NCI-H510A (cell line): ENCODE results near the gene KIF5C.
A peak's percentile ranks its signal among the peaks of the same experiment; 100 is the strongest.

Experiments used
- DNase-seq: peaks from one replicate; lab custom pipeline; 2025; lab: John Stamatoyannopoulos, UW

KIF5C gene

DNA sequence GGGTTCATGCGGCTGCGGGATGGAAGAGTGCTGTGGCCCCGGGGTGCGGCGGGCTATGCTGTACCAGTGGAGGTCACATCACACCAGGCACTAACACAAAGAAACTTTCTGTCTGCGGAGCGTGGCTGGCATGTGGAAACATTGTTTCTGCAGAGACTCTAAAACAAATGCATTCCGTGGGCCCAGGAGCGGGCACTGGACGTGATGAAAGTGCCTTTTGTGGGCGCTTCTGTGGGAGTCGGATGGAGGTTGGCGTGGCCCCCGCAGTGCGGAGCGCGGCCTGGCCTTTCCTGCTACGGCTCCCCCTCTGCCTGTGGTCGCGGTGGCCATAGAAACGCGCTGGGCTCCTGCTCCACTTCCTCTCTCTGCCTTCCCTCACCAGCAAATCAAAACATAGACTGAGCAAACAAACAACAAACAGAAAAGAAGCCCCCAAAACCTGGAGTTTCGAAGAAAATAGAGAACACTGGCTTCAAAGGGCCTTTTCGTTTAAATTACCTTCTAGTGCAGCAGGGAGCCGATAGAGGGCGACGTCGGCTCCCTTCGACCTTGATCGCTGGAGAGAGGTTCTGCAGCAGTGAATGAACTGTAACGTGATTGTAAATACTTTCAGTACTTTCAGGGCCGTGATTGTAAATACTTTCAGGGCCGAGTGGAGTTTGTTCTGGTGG, 51.4 kb downstream of the KIF5C start:
- DNase-seq: no peak

- DNase-seq: no peak
Observed at GRCh38 chr2:148926981-148927401, 52.0 kb downstream of the KIF5C start.

DNA sequence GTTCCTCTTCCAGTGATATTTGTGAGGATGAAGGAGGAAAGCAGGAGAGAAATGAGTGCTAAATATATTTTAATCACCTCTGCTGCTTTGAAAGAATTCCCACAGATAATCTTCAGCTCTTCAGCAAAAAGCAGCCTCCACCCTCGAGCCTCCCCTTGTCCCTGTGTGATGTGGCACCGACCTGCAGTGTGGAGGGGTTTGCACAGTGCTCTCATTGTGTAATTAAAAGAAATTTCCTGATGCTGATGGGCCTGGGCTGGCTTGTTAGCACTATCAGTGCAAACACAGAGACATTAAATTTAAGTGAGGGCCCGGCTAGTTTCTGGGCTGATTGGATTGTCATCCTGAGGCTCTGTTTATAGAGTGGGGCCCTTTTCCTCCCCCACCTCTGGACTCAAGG, 53.4 kb downstream of the KIF5C start:
- no peak for DNase-seq

DNA sequence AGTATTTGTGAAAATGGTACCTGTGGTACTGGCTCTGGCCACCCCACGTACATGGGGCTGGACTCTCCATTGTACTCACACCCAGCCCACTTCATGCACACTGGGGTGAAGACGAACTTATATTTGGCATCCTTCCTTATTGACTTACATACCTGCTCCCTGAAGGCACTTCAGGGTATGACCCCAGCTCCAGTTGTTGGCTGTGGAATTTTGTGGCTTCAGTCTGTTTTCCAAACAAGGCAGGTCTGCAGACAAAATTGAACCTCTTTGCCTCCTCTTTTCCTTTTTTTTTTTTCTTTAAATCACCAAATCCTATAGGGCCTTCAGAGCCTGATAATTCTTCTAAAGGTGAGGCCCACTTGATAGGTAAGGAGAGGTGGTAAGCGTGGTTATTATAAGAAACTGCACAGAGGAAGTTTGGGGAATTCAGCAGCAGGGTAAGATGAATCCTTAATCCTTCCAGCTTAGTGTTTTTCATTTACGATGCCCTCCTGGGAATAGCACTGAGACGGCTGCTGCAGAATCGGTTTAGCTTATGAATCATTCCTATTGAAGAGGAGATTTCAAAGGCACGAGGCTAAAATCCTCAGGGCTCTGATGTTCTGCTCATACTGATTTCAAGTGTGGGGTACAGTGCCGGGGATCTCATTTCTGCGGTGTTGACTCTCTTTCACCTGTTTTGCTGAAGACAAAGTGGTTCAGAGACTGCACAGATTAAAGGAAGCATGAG, 55.2 kb downstream of the KIF5C start:
- DNase-seq: no peak

GRCh38 chr2:148932536-148932935, 57.5 kb downstream of the KIF5C start:
- DNase-seq: no peak

- no peak for DNase-seq
Observed at GRCh38 chr2:148933456-148933855, 58.4 kb downstream of the KIF5C start.

- DNase-seq: no peak
Observed at GRCh38 chr2:148935791-148936190, 60.8 kb downstream of the KIF5C start.

- no peak for DNase-seq
Observed at GRCh38 chr2:148936857-148937450, 61.9 kb downstream of the KIF5C start.

DNA sequence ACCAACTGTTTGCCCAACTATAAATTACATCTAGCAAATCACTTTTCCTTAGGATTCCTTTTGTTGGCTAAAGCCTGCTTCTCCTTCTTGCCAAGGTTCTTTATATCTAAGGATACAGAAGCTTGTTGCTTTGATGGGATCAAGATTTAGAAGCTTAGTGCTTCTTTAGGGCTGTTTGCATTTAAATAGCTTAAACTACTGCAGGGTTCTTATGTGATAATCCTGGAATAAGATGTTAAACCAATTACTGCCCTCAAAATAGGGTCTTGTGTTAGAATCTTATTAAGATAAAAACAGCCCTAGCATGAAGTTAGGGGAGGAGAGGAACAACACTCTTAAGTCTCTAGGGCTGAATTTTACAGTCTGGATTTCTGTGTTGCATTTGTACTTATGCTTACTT, 64.2 kb downstream of the KIF5C start:
- no peak for DNase-seq

DNA sequence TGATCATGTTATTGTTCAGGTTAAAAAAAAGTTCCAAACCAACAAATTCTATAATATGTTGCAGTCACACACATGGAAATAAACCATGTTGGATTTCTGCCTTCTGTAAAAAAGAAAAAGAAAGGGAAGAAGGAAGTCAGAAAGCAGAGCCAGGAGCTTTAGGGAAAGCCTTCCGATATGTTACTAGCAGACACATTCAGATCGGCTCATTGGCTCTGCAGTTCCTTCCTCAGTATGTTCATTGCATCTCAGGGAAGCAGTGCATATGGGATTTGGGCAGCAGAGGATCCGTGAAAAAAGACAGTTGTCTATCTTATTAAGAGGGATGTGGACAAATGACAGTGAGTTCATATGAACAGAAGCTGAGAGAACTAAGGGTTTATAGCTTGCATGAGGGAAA, 68.1 kb downstream of the KIF5C start:
- DNase-seq: no peak

GRCh38 chr2:148944536-148944935, 69.5 kb downstream of the KIF5C start:
- no peak for DNase-seq

DNA sequence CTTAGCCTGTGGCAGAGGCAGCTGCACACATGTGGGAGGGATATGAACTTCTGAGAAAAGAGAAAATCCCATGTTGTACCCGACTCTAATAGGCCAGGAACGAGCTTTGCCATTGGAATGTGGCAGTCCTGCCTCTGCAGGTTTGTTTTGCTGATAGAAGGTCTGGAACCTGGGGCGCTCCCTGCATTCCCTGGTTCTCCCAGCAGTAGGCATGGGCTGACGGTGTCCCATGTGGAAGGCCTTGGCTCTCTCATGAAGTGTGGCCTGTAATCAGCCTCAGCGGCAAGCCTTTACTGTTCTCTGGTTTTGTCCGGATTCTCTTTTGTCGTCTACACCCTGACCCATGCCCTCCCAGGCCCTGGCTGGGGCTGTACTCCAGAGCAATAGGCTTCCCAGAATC, 72.3 kb downstream of the KIF5C start:
- no peak for DNase-seq

DNA sequence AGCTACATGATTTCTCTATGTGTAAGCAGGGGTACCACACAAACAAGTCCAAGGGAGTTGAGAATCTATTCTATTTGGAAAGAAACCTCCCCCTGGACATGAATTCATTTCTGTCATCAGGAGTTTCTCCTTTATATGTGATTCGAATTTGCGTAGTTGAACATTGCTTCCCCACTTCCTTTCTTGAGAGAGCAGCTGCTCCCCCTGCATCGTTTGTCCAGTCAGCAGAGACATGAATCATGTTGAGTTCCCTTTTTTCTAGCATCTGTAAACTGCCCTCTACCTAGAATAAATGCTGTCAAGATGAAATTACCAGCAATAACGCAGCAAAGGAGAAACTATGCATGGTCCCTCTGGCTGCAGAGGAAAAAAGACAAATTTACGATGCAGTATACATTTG, 73.8 kb downstream of the KIF5C start:
- DNase-seq: no peak

GRCh38 chr2:148949348-148949747, 74.3 kb downstream of the KIF5C start:
- DNase-seq: no peak

GRCh38 chr2:148952621-148953020, 77.6 kb downstream of the KIF5C start:
- no peak for DNase-seq

- no peak for DNase-seq
Observed at GRCh38 chr2:148953426-148953825, 78.4 kb downstream of the KIF5C start.

DNA sequence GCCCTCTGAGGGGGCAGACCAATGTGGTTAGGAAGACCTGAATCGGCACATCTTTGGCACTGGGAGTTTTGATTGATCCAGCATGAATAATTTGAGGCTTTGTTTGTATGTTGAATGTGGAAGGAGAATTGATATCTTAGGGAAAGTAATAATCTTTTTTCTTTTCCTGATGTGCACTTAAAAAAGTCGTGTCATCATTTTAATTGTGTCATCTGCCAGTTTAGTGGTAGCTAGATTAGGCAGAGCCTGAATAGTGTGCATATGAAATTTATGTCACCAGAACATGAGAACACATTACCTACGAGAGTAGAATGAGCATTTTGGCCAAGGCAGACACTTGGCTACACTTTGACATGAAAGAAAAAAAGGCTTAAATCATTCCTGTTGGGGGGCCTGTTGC, 79.5 kb downstream of the KIF5C start:
- no peak for DNase-seq

DNA sequence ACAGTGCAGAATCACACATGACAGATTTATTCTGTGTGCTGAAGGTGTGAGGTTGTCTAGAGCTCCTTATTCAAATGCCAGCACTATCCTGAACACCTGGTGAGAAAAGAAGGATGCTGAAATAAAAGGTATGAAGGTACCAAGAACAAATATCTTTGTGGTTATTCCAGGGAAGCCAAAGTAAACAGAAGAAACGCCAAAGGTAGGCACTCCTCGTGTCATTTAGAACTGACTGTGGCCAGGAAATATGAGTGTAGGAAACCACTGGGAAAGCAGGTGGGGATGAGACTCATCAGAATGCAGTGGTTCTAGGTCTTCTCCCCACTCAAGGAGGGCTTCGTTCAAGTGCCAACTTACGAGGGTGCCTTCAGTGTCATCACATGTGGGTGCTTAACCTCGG, 80.8 kb downstream of the KIF5C start:
- DNase-seq: no peak

GRCh38 chr2:148957023-148957422, 82.0 kb downstream of the KIF5C start:
- DNase-seq: no peak

DNA sequence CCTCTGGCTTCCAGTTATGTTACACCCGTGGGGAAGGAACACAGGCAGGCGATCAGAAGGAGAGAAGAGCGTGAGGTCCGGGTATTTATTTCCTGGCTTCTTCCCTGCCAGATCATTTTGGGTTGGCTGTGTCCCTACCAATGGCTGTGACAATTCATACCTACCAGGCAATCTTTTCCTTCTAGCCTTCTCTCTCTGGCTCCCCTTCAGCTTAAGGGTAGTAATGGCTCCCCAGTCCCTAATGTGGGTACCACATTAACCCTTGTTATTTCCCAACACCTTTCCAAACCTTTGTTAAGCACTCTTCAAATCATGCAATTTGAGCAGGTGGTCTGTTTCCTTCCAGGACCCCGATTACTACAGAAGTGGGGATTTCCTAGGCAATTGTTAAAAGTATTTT, 84.7 kb downstream of the KIF5C start:
- DNase-seq: no peak

DNA sequence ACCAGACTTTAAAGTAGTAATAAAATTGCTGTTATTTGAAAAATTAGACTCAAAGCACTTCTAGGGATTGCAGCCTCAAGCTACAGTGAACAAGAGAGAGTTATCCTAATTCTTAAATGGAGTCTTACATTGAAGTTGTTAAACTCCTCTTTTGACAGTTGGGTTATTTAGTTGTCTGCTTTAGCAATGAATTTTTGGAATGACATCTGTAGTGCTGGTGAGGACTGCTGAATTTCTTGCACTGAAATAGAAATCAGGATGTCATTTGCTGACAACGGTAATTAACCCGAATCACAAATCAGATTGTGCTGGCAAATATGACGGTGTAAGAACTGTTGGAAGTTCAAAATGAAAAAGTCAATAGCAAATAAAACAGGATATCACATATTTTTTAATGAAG, 85.5 kb downstream of the KIF5C start:
- no peak for DNase-seq

DNA sequence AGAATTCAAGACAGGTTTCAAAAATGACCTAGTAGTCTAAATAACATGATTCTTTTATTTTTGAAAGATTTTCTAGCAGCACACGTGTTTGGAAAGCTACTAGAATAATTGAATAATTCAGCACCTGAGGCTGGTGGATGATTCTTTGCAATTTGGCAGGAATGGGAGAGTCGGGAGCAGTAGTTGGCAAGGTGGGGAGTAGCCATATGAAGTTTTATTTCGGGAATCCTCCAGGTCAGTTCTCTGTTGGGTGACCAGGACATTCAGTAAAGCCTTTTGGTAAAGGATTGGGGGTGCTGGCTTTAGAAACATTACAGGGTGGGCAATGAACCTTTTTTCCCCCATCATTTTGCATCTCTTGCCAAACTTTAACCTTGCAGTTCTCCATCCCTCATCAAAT, 88.4 kb downstream of the KIF5C start:
- no peak for DNase-seq

DNA sequence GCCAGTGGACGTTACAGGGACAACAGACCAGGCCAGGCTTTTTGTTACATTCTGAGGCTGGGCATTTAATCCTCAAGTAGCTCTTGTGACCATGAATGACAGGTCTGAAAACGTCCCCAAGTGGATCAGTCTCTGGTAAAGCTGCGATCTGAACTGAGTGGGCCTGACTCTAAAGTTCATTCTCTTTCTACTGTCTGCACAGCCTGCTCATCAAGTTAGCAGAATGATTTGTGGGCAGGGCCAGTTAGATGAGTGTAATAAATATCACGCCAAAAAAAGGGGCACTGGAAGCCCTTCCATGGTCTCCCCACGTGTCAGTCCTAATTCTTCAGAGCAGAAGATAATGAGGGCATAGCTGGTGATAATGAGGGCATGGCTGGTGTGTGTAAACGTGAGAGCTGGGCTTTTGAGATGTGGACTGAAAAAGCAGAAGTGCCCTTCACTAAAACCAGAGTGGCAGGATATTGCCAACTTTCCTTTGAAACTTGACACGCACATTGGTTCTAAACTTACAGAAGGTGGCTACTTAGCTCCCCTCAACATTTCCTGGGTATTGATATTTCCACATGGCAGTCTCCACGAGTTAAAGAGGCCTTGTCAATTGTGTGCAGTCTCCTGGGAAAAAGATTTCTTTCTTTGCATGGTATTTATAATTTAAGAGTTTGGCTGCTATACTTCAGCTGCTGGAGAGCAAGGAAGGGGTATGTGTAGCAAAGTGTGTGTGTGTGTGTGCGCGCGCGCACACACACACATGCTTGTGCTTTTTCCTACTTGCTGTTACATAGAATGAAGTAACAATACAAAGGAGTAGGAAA, 90.8 kb downstream of the KIF5C start:
- peak; percentile 75 for DNase-seq
